NOMO-1 treated with DMSO at 0.1 percent for 48 hours (cell line): Measurements from ENCODE around the gene RIN3.
A peak's percentile ranks its signal among the peaks of the same experiment; 100 is the strongest.
"Not testable (repeated sequence)": the region's sequence is repeated elsewhere in the genome, so short reads cannot be mapped to it uniquely, and the experiment has no call there.

Experiments
- DNase-seq: peaks from one replicate; lab custom pipeline; 2025; ENCODE audit not compliant: unreplicated experiment; lab: John Stamatoyannopoulos, UW

Gene RIN3

GRCh38 chr14:92659765-92660561, 146.4 kb downstream of the RIN3 start:
- DNase-seq: peak; percentile 98

DNA sequence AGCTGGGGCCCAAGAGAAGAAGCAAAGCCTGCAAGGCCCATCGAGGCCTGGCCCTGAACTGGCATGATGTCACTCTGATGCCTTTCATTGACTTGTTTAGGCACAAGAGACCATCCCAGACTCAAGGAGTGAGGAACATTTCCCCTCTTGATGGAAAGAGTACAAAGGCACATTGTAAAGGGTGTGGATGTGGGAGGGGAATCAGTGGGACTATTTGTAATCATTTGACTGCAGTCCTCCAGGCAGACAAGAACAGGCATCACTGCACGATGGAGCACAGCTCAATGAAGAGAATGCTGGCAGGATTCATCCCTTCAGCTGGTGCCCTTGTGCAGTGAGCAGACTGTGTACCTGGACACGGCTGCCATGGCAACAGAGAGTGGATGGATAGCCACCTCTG, 147.0 kb downstream of the RIN3 start:
- DNase-seq: no peak

- no peak for DNase-seq
Measured at GRCh38 chr14:92663049-92663448, 149.5 kb downstream of the RIN3 start.

GRCh38 chr14:92665661-92666110, 152.1 kb downstream of the RIN3 start:
- DNase-seq: peak; percentile 85

- no peak for DNase-seq
Measured at GRCh38 chr14:92666251-92666650, 152.7 kb downstream of the RIN3 start.

DNA sequence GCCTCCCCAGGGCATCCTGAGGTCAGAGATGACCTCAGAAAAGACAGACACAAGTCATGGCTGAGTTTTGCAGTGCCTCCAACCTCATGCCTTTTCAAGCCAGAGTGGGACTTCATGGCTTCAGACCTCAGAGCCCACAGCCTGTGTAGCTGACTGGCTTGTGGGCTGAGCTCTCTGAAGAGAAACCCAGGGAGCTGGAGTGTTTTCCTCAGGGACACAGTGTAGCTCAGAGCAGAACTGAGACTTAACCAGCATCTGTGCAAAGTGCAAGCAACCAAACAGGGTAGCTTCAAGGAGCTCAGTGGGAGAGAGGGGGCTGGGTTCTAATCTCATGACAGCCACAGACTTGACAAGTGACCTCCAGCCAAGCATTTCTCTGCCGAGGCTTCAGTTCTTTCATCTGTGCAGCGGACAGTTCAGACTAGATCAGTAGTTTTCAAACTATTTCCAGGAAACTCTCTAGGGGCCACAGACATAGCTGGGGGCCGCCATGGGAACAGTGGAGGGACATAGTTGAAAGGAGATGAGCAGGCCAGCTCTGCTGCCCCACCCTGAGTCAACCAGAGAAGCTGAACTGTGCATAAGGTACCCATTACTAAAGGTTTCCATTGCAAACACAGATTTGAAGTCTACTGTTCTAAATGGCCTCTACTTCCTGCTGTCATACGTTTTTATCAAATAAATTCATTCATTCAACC, 154.8 kb downstream of the RIN3 start:
- DNase-seq: no peak

DNA sequence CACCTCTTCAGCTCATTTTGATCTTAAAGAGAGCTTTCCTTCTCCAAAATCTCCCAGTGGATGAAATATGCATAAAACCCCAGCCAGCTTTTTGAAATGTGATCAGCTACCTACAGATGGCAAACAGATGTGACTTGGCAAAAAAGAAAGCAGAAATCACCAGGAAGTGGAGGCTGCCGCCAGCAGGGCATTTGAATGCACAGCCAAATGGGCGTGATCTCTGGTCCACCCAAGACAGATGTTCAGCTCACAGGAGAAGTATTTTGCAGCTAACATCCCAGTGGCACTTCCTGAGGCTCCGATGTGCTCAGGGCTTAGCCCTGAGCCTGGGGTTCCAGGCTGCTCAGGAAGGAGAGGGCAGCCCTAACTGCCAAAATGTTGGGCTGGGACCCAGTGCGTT, 156.6 kb downstream of the RIN3 start:
- DNase-seq: no peak

DNA sequence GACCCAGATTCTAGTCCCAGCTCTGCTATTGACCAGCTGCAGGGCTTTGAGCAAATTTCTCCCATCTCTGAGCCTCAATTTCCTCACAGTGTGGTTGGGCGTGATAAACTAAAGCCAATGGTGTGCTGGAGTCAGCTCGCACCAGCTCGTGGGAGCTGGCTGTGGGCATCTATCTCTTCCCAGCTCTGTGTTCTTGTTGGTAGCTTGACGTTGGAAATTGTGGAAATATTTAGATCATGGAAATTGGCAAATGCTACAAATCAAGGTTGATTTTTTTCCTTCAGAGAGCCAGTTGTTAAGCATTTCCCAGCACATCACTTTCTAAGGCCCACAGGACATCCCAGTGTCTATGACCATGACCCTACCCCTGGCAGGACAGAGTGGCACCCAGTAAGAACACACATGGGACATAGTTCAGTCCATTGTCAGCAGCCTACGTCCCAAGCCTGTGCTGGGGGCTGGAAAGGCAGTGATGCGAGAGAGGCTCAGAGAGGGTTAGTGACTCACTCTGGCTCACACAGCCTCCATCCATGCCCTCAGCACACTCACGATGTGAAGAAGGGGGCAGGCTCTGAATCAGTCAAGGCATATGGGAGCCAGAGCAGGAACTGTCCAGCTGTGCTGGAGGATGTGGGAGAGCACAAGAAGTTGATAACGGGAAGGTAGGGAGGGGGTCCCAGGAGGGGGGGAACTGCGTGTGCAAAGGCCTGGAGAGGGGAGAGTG, 157.2 kb downstream of the RIN3 start:
- DNase-seq: no peak

GRCh38 chr14:92673601-92674150, 160.1 kb downstream of the RIN3 start:
- DNase-seq: no peak

GRCh38 chr14:92675421-92675820, 161.8 kb downstream of the RIN3 start:
- DNase-seq: no peak

GRCh38 chr14:92675976-92676375, 162.4 kb downstream of the RIN3 start:
- DNase-seq: peak; percentile 65

GRCh38 chr14:92676403-92677086, 163.0 kb downstream of the RIN3 start:
- no peak for DNase-seq

- peak; percentile 75 for DNase-seq
Measured at GRCh38 chr14:92677087-92677668, 163.6 kb downstream of the RIN3 start.

DNA sequence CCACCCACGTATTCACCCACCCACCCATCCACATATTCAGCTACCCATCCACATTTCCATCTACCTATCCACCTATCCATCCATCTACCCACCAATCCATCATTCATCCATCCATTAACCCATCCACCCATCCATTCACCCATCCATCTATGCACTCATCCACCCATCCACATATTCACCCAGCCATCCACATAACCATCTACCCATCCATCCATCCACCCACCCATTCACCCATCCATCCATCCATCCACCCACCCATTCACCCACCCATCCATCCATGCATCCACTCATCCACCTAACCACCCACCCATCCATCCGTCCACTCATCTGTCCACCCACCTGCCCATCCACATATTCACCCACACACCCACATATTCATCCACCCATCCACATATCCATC, 164.4 kb downstream of the RIN3 start:
- DNase-seq: no peak

- DNase-seq: no peak
Measured at GRCh38 chr14:92678766-92679165, 165.2 kb downstream of the RIN3 start.

DNA sequence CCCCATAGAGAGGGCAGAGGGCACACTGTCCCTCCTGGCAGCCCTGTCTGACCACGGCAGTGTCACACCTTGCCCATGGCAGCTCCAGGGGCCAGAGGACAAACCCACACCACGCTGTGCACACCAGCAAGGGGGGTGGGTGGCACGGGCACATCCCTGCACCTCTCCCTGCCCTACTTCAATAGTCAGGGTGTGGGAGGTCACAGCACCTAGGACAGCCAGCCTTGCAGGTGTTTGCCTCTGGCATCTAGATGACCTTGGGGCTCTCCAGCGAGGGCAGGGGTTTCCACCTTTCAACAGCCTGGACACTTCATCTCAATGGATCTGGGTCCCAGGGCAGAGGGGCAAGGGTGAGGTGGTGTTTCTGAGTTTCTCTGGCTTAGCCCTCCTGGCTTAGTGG, 165.7 kb downstream of the RIN3 start:
- no peak for DNase-seq

DNA sequence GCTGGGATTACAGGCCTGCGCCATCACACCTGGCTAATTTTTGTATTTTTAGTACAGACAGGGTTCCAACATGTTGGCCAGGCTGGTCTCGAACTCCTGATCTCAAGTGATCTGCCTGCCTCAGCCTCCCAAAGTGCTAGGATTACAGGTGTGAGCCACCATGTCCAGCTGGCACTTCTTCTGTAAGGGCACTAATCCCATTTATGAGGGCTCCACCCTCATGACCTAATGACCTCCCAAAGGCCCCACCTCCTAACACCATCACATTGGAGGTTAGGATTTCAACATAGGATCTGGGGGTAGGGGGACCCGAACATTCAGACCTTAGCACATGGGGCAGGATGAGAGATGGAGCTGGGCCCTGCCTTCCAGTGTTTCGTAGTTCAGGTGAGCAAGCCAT, 166.7 kb downstream of the RIN3 start:
- DNase-seq: not testable (repeated sequence)

GRCh38 chr14:92680781-92681650, 167.4 kb downstream of the RIN3 start:
- peak; percentile 77 for DNase-seq

DNA sequence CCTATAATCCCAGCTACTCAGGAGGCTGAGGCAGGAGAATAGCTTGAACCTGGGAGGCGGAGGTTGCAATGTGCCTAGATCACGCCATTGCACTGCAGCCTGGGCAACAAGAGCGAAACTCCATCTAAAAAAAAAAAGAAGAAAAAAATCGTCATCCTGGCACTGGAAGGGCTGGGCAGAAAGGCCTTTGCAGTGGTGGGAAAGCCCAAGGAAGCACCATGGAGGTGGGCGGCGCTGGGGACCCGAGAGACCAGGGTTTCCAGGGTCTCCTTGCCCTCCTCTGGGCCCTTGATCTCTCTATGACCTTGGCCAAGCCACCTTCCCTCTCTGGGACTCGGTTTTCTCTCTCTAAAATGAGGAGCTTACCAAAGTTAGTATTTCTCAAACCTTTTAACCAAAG, 169.5 kb downstream of the RIN3 start:
- no peak for DNase-seq
